GDM1 (cell line): Measurements from ENCODE around the gene ZBBX.

Source experiments
- DNase-seq: peaks from one replicate; lab custom pipeline; 2025; lab: John Stamatoyannopoulos, UW

The ZBBX gene

GRCh38 chr3:167306319-167306718, 73.8 kb downstream of the ZBBX start:
- DNase-seq, result no peak

GRCh38 chr3:167305340-167305890, 74.7 kb downstream of the ZBBX start:
- no peak for DNase-seq

GRCh38 chr3:167304077-167304476, 76.0 kb downstream of the ZBBX start:
- no peak for DNase-seq

- no peak for DNase-seq
Measured at GRCh38 chr3:167302678-167303077, 77.4 kb downstream of the ZBBX start.

GRCh38 chr3:167300207-167300606, 79.9 kb downstream of the ZBBX start:
- DNase-seq, result no peak

- DNase-seq, result no peak
Measured at GRCh38 chr3:167289435-167289834, 90.7 kb downstream of the ZBBX start.

GRCh38 chr3:167288737-167289136, 91.4 kb downstream of the ZBBX start:
- DNase-seq, result no peak

- no peak for DNase-seq
Measured at GRCh38 chr3:167287308-167287707, 92.8 kb downstream of the ZBBX start.

GRCh38 chr3:167274141-167274874, 105.8 kb downstream of the ZBBX start:
- no peak for DNase-seq

GRCh38 chr3:167253037-167253436, 127.1 kb downstream of the ZBBX start:
- DNase-seq, result no peak

- no peak for DNase-seq
Measured at GRCh38 chr3:167251678-167252077, 128.4 kb downstream of the ZBBX start.

GRCh38 chr3:167246252-167246651, 133.8 kb downstream of the ZBBX start:
- no peak for DNase-seq

- DNase-seq, result no peak
Measured at GRCh38 chr3:167241048-167241845, 138.8 kb downstream of the ZBBX start.

GRCh38 chr3:167228135-167228534, 152.0 kb downstream of the ZBBX start:
- DNase-seq, result no peak

- DNase-seq, result no peak
Measured at GRCh38 chr3:167225821-167226220, 154.3 kb downstream of the ZBBX start.

GRCh38 chr3:167209011-167209410, 171.1 kb downstream of the ZBBX start:
- no peak for DNase-seq

- DNase-seq, result no peak
Measured at GRCh38 chr3:167203062-167203461, 177.0 kb downstream of the ZBBX start.

GRCh38 chr3:167198949-167199600, 181.0 kb downstream of the ZBBX start:
- no peak for DNase-seq
